B cell (primary cell): ENCODE results near the gene SNTA1. TPM values are rescaled to one million over a fixed set of nuclear protein-coding genes. Genes with fewer than 3 reads are reported as not detected.

Experiments used
- ATAC-seq: fragments of 200-7000 bp; cut with Tn5 transposase; one replicate; pipeline ENCODE4 v1.10.0; 2021; ENCODE audit warnings: low read depth, mild to moderate bottlenecking, moderate number of reproducible peaks, moderate library complexity
- CTCF ChIA-PET: fragments of 350-600 bp; sonication (Branson Sonifier 250); formaldehyde crosslinking; loops from one replicate; lab custom pipeline; 2021; ENCODE audit warnings: antibody characterized with exemption, inconsistent platforms; lab: Charles Lee
- POLR2A ChIA-PET: fragments of 350-600 bp; sonication (Branson Sonifier 250); formaldehyde crosslinking; loops from one replicate; lab custom pipeline; 2021; ENCODE audit warnings: antibody characterized with exemption; lab: Charles Lee
- DNase-seq: peaks from one replicate; pipeline ENCODE4 v3.0.0; 2013
- H2AFZ ChIP-seq: 2 replicates; pipeline ENCODE4 v1.6.1; 2012; ENCODE audit warnings: mild to moderate bottlenecking, low read depth, low read length; ENCODE audit not compliant: insufficient read depth, poor library complexity, severe bottlenecking
- H3K27ac ChIP-seq, 2 donors: 1 replicate in 1 of 2; 2 replicates in 1 of 2; pipeline ENCODE4 v1.5.1; 2012 to 2013; ENCODE audit warnings: low read length in 2 of 2, mild to moderate bottlenecking in 2 of 2, moderate library complexity in 1 of 2
- H3K27me3 ChIP-seq, 4 experiments: fragments of 200-600 bp in 1 of 4; sonication (generic) in 1 of 4; replicated peaks in 1 of 4; 1 replicate in 2 of 4; 2 replicates in 2 of 4; pipeline versions ENCODE4 v1.6.1 to v1.7.0; 2013 to 2016; ENCODE audit warnings: low read length in 3 of 4, mild to moderate bottlenecking in 2 of 4, mixed read lengths in 1 of 4, moderate library complexity in 1 of 4; ENCODE audit not compliant: insufficient read depth in 4 of 4, control insufficient read depth in 3 of 4; ENCODE audit errors: control extremely low read depth in 1 of 4
- H3K36me3 ChIP-seq, 2 experiments: replicated peaks in 1 of 2; 1 replicate in 1 of 2; 2 replicates in 1 of 2; pipeline versions ENCODE4 v1.6.1 to v1.7.1; 2013; ENCODE audit warnings: low read length in 1 of 2; ENCODE audit not compliant: insufficient read depth in 2 of 2, control insufficient read depth in 1 of 2; ENCODE audit errors: control extremely low read depth in 1 of 2, extremely low read depth in 1 of 2
- H3K4me1 ChIP-seq, 2 donors: fragments of 200-600 bp in 1 of 2; sonication (generic) in 1 of 2; 1 replicate in 1 of 2; 2 replicates in 1 of 2; pipeline versions ENCODE4 v1.5.1 to v1.6.1; 2013 to 2017; ENCODE audit warnings: low read length in 2 of 2; ENCODE audit not compliant: control insufficient read depth in 2 of 2, insufficient read depth in 2 of 2
- H3K4me2 ChIP-seq: replicated peaks from 2 replicates; pipeline ENCODE3; 2012; ENCODE audit warnings: mild to moderate bottlenecking, low read depth, low read length; ENCODE audit not compliant: poor library complexity, severe bottlenecking
- H3K4me3 ChIP-seq, 5 experiments: fragments of 200-600 bp in 1 of 5; sonication (generic) in 1 of 5; 1 replicate in 3 of 5; 2 replicates in 2 of 5; pipeline versions ENCODE4 v1.5.1 to v1.7.0; 2011 to 2016; ENCODE audit warnings: low read length in 4 of 5, mild to moderate bottlenecking in 4 of 5, low read depth in 2 of 5, control low read depth in 1 of 5, moderate library complexity in 1 of 5; ENCODE audit not compliant: insufficient read depth in 1 of 5; ENCODE audit errors: control extremely low read depth in 1 of 5, extremely low read depth in 1 of 5
- H3K79me2 ChIP-seq: fragments of 200-600 bp; sonication (generic); one replicate; pipeline ENCODE4 v1.6.0; 2016; ENCODE audit warnings: low read length; ENCODE audit not compliant: control insufficient read depth, insufficient read depth
- H3K9ac ChIP-seq: fragments of 200-600 bp; sonication (generic); 2 replicates; pipeline ENCODE4 v1.6.1; 2017; ENCODE audit warnings: mild to moderate bottlenecking, low read length, moderate library complexity
- H3K9me3 ChIP-seq, 3 donors: one replicate each; pipeline versions ENCODE4 v1.6.1 to v1.7.1; 2013; ENCODE audit warnings: low read length in 2 of 3; ENCODE audit not compliant: control insufficient read depth in 2 of 3, insufficient read depth in 1 of 3; ENCODE audit errors: control extremely low read depth in 1 of 3
- H4K20me1 ChIP-seq: 2 replicates; pipeline ENCODE4 v1.6.0; 2012; ENCODE audit warnings: mild to moderate bottlenecking, low read length; ENCODE audit not compliant: insufficient read depth, control insufficient read depth, poor library complexity, severe bottlenecking
- H3K27ac Mint-ChIP-seq: one replicate; pipeline ENCODE4 v1.8.0; 2021; ENCODE audit warnings: mixed read lengths
- H3K27me3 Mint-ChIP-seq: one replicate; pipeline ENCODE4 v1.8.0; 2021; ENCODE audit warnings: mixed read lengths
- H3K4me1 Mint-ChIP-seq: one replicate; pipeline ENCODE4 v1.8.0; 2021; ENCODE audit warnings: mixed read lengths
- H3K4me3 Mint-ChIP-seq: one replicate; pipeline ENCODE4 v1.8.0; 2021; ENCODE audit warnings: mixed read lengths
- H3K9me3 Mint-ChIP-seq: one replicate; pipeline ENCODE4 v1.8.0; 2022; ENCODE audit warnings: mixed read lengths; ENCODE audit not compliant: insufficient read depth
- CTCF ChIP-seq: fragments of 200-600 bp; IDR thresholded peaks from one replicate; pipeline ENCODE4 v1.8.0; 2022; ENCODE audit warnings: antibody characterized with exemption, mild to moderate bottlenecking
- EZH2 ChIP-seq: IDR thresholded peaks from 2 replicates; pipeline ENCODE4 v1.6.1; 2012; ENCODE audit warnings: borderline replicate concordance, low read depth, mild to moderate bottlenecking, moderate library complexity, low read length; ENCODE audit not compliant: insufficient read depth, poor library complexity, severe bottlenecking
- WGBS: methylation state at CpG from one replicate; pipeline ENCODE4 v1.1.5; 2013; ENCODE audit warnings: missing lambda C conversion rate; ENCODE audit not compliant: insufficient coverage; 5-methylcytosine and 5-hydroxymethylcytosine counted together
- intact Hi-C: fragments of 100-400 bp; cut with micrococcal nuclease; formaldehyde crosslinking; loops from one replicate; pipeline ENCODE4 v1.10.0; 2022
- polyA plus RNA-seq: library from polyadenylated mRNA; depleted of rRNA; stranded (reverse); fragments of >200 nt; gene quantifications from 2 replicates; pipeline ENCODE4 v1.2.3, GENCODE V29; 2012
- total RNA-seq, 2 donors: library from RNA; stranded (reverse); fragments of 120-200 nt in 1 of 2; gene quantifications; 1 replicate in 1 of 2; 2 replicates in 1 of 2; pipeline versions ENCODE4 v1.2.3 to v1.2.4, GENCODE V29; 2013 to 2022

The SNTA1 gene
- total and polyA plus RNA-seq, 2 donors (not counting 1 experiment from before 2014, with no cell fraction given), result 7.0 to 9.9 TPM

GRCh38 chr20:33442136-33443005 is 1.2 kb downstream of the SNTA1 start:
- H3K27me3 ChIP-seq, result no peaks in the 10 kb centered on the region
- Mint-ChIP-seq H3K27ac (peak overlapping the region; percentile 56), H3K4me3 (peak overlapping the region; percentile 83), H3K9me3 (no peaks in the 10 kb centered on the region), H3K27me3 (no peaks in the 10 kb centered on the region), H3K4me1 (peaks cover 31% of the 10 kb centered on the region)
- H3K9me3 ChIP-seq, result no peaks in the 10 kb centered on the region
- peak overlapping the region; percentile 83 for H2AFZ ChIP-seq
- TF ChIP-seq EZH2 (no peak), CTCF (no peak)
- ATAC-seq (no peak), DNase-seq (no peak)
- H3K36me3 ChIP-seq, result no peaks in the 10 kb centered on the region
- no peak overlapping the region for H3K9ac ChIP-seq
- H4K20me1 ChIP-seq, result no peaks in the 10 kb centered on the region
- WGBS, result 71% methylated on average over 4 of the region's 9 CpGs
- ChIA-PET POLR2A (interaction anchor here (0.9 to 2.0 kb wide), 2 partner anchors 33 to 47 kb away, joined by 4 to 8 read pairs; no protein-coding TSS in a partner anchor), CTCF (interaction anchor here (0.9 to 4.3 kb wide), 3 partner anchors 41 to 225 kb away, joined by 3 to 33 read pairs (median 3); partner anchors contain the start of gene CDK5RAP1)
- H3K27ac ChIP-seq, result no peak overlapping the region
- H3K4me1 ChIP-seq, result peaks cover 13 to 23% of the 10 kb centered on the region in 2 donors
- intact Hi-C loops, result loop anchor here (1.0 to 5.0 kb wide), 5 partner anchors 33 to 670 kb away; partner anchors contain the start of gene EIF2S2
- peak overlapping the region; percentile 97 for H3K4me2 ChIP-seq
- H3K79me2 ChIP-seq, result no peaks in the 10 kb centered on the region
- peak overlapping the region in 4 of 5 experiments; percentile 11 to 81 (median 78) for H3K4me3 ChIP-seq
